Transverse colon (tissue), 4 donors: Measurements from ENCODE around the gene PRDM11.

Experiments
- CTCF ChIP-seq, 5 experiments: fragments of 200-600 bp in 3 of 5; fragments of 450-650 bp in 2 of 5; sonication (generic) in 3 of 5; IDR thresholded peaks; 1 replicate in 2 of 5; 2 replicates in 3 of 5; pipeline ENCODE4 v1.5.1; 2016 to 2017; ENCODE audit warnings: antibody characterized with exemption in 5 of 5, inconsistent platforms in 3 of 5, mild to moderate bottlenecking in 2 of 5, moderate library complexity in 1 of 5
- POLR2AphosphoS5 ChIP-seq, 3 donors: sonication (generic); formaldehyde crosslinking; IDR thresholded peaks; one replicate each; pipeline ENCODE4 v1.6.1; 2016; ENCODE audit warnings: antibody characterized with exemption in 3 of 3

- no peak for TF ChIP-seq CTCF (IDR thresholded peaks at IDR 0.05)
- no peak for TF ChIP-seq POLR2AphosphoS5 (IDR thresholded peaks at IDR 0.05)
Measured at GRCh38 chr11:45187375-45187774, 40.9 kb downstream of the PRDM11 start.
